AG04449 (cell line): ENCODE results near the gene TRMT61A.

ENCODE experiments used
- CTCF ChIA-PET: fragments of 350-600 bp; formaldehyde crosslinking; extraction: SDS; loops from one replicate; lab custom pipeline; 2021; ENCODE audit warnings: antibody characterized with exemption; lab: Yijun Ruan, JAX
- POLR2A ChIA-PET: fragments of 400-600, 350-600 bp; formaldehyde crosslinking; extraction: SDS; loops from one replicate; lab custom pipeline; 2020; ENCODE audit warnings: antibody characterized with exemption, inconsistent platforms; lab: Yijun Ruan, JAX
- DNase-seq: peaks from one replicate; pipeline ENCODE4 v3.0.0-alpha.2; 2010; ENCODE audit warnings: low read depth, low spot score
- H3K4me3 ChIP-seq: 2 replicates; pipeline ENCODE4 v1.5.1; 2011; ENCODE audit warnings: low read depth, mild to moderate bottlenecking, control low read depth, low read length
- TF ChIP-seq, protein P1 (sequence below): IDR thresholded peaks from one replicate; pipeline ENCODE4 v1.5.1; 2011; ENCODE audit warnings: mild to moderate bottlenecking, moderate library complexity, low read length, control low read depth, inconsistent platforms; ENCODE audit not compliant: insufficient read depth; ENCODE audit errors: missing control alignments

Gene TRMT61A

DNA sequence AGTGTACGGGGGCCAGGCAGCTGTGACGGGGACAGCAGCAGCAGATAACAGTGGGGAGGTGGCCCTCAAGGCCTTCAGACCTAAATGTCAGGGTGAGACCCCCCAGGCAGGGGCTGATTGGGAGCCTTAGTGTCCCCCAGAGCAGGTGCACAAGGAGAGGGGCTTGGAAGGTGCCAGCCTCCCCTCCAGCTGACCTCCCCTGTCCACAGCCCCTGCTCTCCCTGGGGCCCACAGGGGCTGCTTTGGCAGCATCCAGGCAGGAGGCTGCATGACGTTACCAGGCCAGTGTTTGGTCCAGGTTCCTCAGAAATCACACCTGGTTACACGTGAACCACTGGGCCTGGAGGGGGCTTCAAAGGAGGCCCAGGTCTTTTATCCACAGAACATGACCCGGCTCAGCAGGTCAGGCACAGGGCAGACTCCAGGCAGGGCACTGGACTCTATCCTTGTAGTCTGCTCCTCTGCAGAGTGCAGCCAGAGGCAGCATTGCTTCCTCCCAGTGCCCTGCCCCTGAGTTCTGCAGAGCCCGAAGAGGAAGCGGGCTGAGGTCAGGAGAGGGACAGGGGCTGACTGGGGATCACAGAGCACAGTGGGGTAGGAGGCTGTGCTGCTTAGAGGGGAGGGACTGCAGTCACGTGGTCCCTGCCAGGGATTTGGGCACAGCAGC, 2.6 kb upstream of the TRMT61A start:
- POLR2A ChIA-PET = interaction anchor here (3.1 kb wide), 1 partner anchor 14 kb away, joined by 20 read pairs; no protein-coding TSS in a partner anchor
- CTCF ChIA-PET = interaction anchor here (3.1 to 7.3 kb wide), 4 partner anchors 7 to 27 kb away, joined by 10 to 89 read pairs (median 46); no protein-coding TSS in a partner anchor

DNA sequence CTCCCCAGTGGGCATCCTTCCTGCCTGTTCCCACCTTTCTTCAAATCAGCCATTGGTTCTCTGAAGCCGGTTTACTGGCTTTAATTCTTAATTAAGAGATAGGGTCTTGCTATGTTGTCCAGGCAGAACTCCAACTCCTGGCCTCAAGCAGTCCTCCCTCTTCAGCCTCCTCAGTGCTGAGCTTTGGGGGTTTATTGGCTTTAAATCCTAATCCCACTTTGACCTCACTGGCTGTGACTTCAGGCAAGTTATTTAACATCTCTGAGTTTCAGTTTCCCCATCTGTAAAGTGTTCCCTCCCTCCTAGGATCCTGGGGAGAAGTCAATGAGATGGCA, 2.1 kb upstream of the TRMT61A start:
- ChIA-PET CTCF (interaction anchor here (3.1 to 7.3 kb wide), 4 partner anchors 8 to 28 kb away, joined by 10 to 89 read pairs (median 46); no protein-coding TSS in a partner anchor), POLR2A (interaction anchor here (3.1 kb wide), 1 partner anchor 14 kb away, joined by 20 read pairs; no protein-coding TSS in a partner anchor)
- no peak for DNase-seq
- no peak overlapping the region for H3K4me3 ChIP-seq
- TF ChIP-seq, protein P1, sequence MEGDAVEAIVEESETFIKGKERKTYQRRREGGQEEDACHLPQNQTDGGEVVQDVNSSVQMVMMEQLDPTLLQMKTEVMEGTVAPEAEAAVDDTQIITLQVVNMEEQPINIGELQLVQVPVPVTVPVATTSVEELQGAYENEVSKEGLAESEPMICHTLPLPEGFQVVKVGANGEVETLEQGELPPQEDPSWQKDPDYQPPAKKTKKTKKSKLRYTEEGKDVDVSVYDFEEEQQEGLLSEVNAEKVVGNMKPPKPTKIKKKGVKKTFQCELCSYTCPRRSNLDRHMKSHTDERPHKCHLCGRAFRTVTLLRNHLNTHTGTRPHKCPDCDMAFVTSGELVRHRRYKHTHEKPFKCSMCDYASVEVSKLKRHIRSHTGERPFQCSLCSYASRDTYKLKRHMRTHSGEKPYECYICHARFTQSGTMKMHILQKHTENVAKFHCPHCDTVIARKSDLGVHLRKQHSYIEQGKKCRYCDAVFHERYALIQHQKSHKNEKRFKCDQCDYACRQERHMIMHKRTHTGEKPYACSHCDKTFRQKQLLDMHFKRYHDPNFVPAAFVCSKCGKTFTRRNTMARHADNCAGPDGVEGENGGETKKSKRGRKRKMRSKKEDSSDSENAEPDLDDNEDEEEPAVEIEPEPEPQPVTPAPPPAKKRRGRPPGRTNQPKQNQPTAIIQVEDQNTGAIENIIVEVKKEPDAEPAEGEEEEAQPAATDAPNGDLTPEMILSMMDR = no peak

More for the DNA sequence above, 2.6 kb upstream of the TRMT61A start:
- TF ChIP-seq, protein P1 = no peak
- H3K4me3 ChIP-seq = no peak overlapping the region
- no peak for DNase-seq

DNA sequence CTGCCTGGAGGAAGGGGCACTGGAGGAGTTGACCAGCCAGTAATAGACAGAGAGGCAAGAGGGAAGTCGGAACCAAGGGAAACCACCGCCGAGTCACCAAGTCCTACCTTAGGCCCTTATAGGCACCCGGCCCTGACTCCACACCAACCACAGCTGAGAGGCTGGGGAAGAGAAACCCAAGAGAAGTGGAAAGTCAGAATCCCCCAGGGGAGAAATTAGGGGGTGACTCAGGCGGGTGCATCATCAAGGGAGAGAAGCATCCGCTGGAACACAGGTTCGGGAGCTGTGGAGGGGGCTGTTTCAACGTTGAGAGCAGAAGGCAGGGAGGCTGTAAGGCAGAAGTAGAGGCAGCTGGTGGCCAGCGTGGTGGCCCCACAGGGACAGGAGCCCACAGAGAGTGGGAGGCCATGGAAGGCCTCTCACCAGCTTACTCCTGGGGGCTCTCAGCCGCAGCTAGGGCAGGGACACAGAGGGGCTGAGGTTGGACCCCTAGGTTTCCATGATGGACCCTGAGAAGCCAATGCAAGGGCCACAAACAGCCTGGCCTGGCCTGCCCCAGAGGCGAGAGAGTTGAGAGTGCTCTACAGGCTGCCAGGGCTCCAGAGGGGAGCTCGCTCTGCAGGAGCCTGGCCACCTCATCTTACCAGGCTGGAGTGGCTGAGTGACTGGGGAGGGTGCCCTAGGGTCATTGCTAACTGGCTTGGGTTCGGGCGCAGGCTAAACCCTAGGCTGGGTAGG, 1.4 kb upstream of the TRMT61A start:
- TF ChIP-seq, protein P1 = no peak
- ChIA-PET POLR2A (interaction anchor here (3.1 kb wide), 1 partner anchor 13 kb away, joined by 20 read pairs; no protein-coding TSS in a partner anchor), CTCF (interaction anchor here (0.8 to 7.3 kb wide), 8 partner anchors 8 to 36 kb away, joined by 3 to 89 read pairs (median 8); no protein-coding TSS in a partner anchor)
- H3K4me3 ChIP-seq = peak overlapping the region; percentile 93; the same call in 1 of the 2 replicates
- no peak for DNase-seq

DNA sequence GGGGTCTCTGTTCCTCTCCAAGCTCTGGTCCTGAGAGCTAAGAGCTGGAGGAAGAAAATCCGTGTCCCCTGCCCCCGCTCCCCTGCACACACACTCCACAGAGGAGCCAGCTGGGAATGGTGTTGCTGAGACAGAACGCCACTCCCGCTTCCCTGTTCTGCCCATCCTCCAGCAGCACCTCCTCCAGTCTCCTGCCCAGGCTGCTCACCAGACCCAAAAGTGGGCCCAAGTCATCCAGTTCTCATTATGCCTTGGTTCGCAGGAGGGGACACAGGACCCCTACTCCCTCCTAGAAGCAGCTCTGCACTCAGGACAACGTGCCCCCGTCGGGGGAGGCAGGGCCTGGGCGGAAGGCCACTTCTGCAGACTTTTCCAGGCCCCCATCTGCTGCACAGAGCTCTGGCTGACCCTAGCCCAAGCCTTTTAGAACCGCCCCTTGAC, 830 bp upstream of the TRMT61A start:
- DNase-seq = no peak
- H3K4me3 ChIP-seq = peak overlapping the region; percentile 93
- TF ChIP-seq, protein P1 = no peak
- POLR2A ChIA-PET = interaction anchor here (0.9 to 3.1 kb wide), 3 partner anchors 10 to 19 kb away, joined by 3 to 20 read pairs (median 4); no protein-coding TSS in a partner anchor
- CTCF ChIA-PET = interaction anchor here (0.8 to 7.3 kb wide), 9 partner anchors 9 to 36 kb away, joined by 3 to 89 read pairs (median 6); no protein-coding TSS in a partner anchor

DNA sequence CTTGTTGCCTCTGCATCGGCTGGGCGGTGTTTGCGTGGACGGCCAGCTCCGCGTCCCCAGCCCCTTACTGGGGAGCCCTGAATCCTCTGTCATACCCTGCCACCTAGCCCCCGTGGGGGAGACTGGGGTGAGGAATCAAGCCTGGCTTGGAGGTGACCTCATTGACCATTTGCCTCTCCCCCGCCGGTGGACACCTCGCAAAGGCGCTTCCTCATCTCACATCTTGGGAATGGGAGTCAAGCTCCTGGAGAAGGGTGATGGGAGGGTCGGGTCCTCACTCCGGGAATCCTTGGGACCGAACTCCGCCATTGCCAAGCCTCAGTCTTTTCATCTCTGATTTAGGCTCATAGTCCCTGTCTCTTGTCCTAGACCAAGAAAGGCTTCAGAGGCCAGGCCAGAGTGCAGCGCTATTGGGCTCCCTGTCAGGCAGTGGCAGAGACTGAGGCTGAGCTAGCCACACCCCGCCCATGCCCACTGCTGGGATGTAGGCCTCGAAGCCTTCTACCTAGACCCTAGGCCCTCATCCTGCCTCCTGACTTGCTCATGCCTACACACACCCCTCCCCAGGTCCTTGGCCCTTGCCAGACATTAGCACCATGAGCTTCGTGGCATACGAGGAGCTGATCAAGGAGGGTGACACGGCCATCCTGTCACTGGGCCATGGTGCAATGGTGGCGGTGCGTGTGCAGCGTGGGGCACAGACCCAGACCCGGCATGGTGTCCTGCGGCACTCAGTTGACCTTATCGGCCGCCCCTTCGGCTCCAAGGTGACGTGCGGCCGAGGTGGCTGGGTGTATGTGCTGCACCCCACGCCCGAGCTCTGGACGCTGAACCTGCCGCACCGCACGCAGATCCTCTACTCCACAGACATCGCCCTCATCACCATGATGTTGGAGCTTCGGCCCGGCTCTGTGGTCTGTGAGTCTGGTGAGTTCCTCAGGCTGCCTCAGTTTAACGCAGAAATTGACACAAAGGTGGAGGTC, 678 bp downstream of the TRMT61A start:
- ChIA-PET POLR2A (interaction anchor here (1.0 to 3.1 kb wide), 3 partner anchors 11 kb away, joined by 4 to 20 read pairs (median 6); no protein-coding TSS in a partner anchor), CTCF (interaction anchor here (1.0 to 7.3 kb wide), 6 partner anchors 10 to 30 kb away, joined by 3 to 89 read pairs (median 14); no protein-coding TSS in a partner anchor)
- no peak for DNase-seq
- TF ChIP-seq, protein P1 = no peak
- H3K4me3 ChIP-seq = peak overlapping the region; percentile 93
